ENCODE data around the gene SULF2.

DNA sequence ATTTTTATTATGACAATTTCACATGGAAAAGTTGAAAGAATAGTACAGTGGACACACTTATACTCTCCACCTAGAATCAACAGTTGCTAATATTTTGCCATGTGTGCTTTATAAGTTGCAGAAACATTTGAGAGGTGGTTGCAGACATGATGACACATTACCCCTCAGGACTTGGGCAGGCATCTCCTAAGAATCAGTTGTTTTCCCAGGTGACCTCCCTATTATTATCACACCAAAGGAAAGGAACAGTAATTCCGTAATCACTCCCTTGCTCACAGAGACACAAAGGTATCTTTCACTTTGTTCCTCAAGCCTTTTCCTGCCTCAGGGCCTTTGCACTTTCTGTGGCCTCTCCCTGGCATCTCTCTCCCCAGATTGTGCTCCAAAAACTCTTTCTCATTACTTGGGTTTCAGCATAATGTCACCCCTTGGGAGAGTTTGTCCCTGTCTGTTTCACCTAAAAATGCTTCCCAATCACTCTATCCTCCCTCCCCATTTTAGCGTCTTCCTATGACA lies 5.9 kb upstream of the SULF2 start:
- no peak for TF ChIP-seq CREB1 (IDR thresholded peaks at IDR 0.05; ENCODE audit: low read depth)
- TF ChIP-seq, protein P1, sequence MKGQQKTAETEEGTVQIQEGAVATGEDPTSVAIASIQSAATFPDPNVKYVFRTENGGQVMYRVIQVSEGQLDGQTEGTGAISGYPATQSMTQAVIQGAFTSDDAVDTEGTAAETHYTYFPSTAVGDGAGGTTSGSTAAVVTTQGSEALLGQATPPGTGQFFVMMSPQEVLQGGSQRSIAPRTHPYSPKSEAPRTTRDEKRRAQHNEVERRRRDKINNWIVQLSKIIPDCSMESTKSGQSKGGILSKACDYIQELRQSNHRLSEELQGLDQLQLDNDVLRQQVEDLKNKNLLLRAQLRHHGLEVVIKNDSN (IDR thresholded peaks at IDR 0.05) = no peak
- TF ChIP-seq YY1 (IDR thresholded peaks at IDR 0.05; ENCODE audit: low read depth) = no peak
- TF ChIP-seq CEBPB (IDR thresholded peaks at IDR 0.05) = no peak
- TF ChIP-seq TCF12 (IDR thresholded peaks at IDR 0.05; ENCODE audit: low read depth) = no peak
- no peak for TF ChIP-seq EP300 (IDR thresholded peaks at IDR 0.05; ENCODE audit: borderline replicate concordance)
- TF ChIP-seq, protein P2, sequence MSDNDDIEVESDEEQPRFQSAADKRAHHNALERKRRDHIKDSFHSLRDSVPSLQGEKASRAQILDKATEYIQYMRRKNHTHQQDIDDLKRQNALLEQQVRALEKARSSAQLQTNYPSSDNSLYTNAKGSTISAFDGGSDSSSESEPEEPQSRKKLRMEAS (IDR thresholded peaks at IDR 0.05) = no peak
- TF ChIP-seq TEAD4 (IDR thresholded peaks at IDR 0.05) = no peak
- TF ChIP-seq NFIC (IDR thresholded peaks at IDR 0.05) = no peak
